SU-DHL-6 (cell line): ENCODE measurements around the gene PRR30.

ENCODE experiments used
- H2AFZ ChIP-seq: fragments of 200-600 bp; sonication (generic); 2 replicates; pipeline ENCODE4 v1.6.1; 2014; ENCODE audit warnings: low read depth, mild to moderate bottlenecking, moderate library complexity, mixed read lengths, antibody characterized with exemption, low read length; ENCODE audit not compliant: severe bottlenecking
- H3F3A ChIP-seq: fragments of 200-600 bp; shearing (Covaris generic); 2 replicates; pipeline ENCODE4 v1.6.0; 2016; ENCODE audit warnings: antibody characterized with exemption, mild to moderate bottlenecking; ENCODE audit not compliant: insufficient read depth
- H3K27ac ChIP-seq: fragments of 200-600 bp; sonication (generic); 2 replicates; pipeline ENCODE4 v1.5.1; 2016; ENCODE audit warnings: low read depth, mild to moderate bottlenecking, low read length, moderate library complexity, mixed read lengths
- H3K27me3 ChIP-seq: fragments of 200-600 bp; sonication (generic), shearing (Covaris generic); 2 replicates; pipeline ENCODE4 v1.6.0; 2014; ENCODE audit warnings: mild to moderate bottlenecking, low read length
- H3K36me3 ChIP-seq: fragments of 200-600 bp; sonication (generic); 2 replicates; pipeline ENCODE4 v1.6.1; 2014; ENCODE audit warnings: mild to moderate bottlenecking, low read length, mixed read lengths
- H3K4me2 ChIP-seq: fragments of 300-600, 200-600 bp; shearing (Covaris generic), sonication (generic); 2 replicates; pipeline ENCODE4 v1.6.0; 2014; ENCODE audit warnings: low read length, low read depth, mild to moderate bottlenecking; ENCODE audit not compliant: poor library complexity, severe bottlenecking
- H3K4me3 ChIP-seq: fragments of 200-600 bp; sonication (generic); 2 replicates; pipeline ENCODE4 v1.5.1; 2014; ENCODE audit warnings: antibody characterized with exemption, low read length, mild to moderate bottlenecking, mixed read lengths; ENCODE audit not compliant: insufficient read depth, poor library complexity, severe bottlenecking
- H3K79me2 ChIP-seq: fragments of 200-600 bp; sonication (generic); 2 replicates; pipeline ENCODE4 v1.6.1; 2014; ENCODE audit warnings: mild to moderate bottlenecking, low read length, moderate library complexity; ENCODE audit not compliant: insufficient read depth
- H3K9ac ChIP-seq: fragments of 200-600 bp; sonication (generic); 2 replicates; pipeline ENCODE4 v1.7.0; 2014; ENCODE audit warnings: mild to moderate bottlenecking, low read length
- H3K9me2 ChIP-seq: fragments of 200-600 bp; sonication (generic); replicated peaks from 2 replicates; pipeline ENCODE4 v1.6.1; 2014; ENCODE audit warnings: low read length; ENCODE audit not compliant: insufficient read depth
- H3K9me3 ChIP-seq: fragments of 200-600 bp; sonication (generic); 2 replicates; pipeline ENCODE4 v1.6.1; 2014; ENCODE audit warnings: low read length, mixed read lengths; ENCODE audit not compliant: insufficient read depth
- H4K20me1 ChIP-seq: fragments of 200-600 bp; sonication (generic); 2 replicates; pipeline ENCODE4 v1.6.1; 2014; ENCODE audit warnings: low read depth, mild to moderate bottlenecking, antibody characterized with exemption, low read length, moderate library complexity, mixed read lengths
- CTCF ChIP-seq: fragments of 200-600 bp; sonication (generic); IDR thresholded peaks from one replicate; pipeline ENCODE4 v1.5.1; 2017; ENCODE audit warnings: antibody characterized with exemption, mild to moderate bottlenecking, low read length, moderate library complexity; ENCODE audit not compliant: insufficient read depth, poor library complexity, severe bottlenecking
- EZH2phosphoT487 ChIP-seq: fragments of 200-600 bp; sonication (generic), shearing (Covaris generic); conservative IDR thresholded peaks from 2 replicates; pipeline ENCODE4 v1.6.1; 2018; ENCODE audit warnings: mild to moderate bottlenecking, antibody characterized with exemption, low read length, moderate library complexity, mixed read lengths

PRR30 gene

GRCh38 chr2:27096748-27097297 lies 42.4 kb downstream of the PRR30 start:
- peak overlapping the region; percentile 96 for H2AFZ ChIP-seq

GRCh38 chr2:27095745-27096651 lies 43.2 kb downstream of the PRR30 start:
- Histone ChIP-seq H3F3A (no peaks in the 10 kb centered on the region), H3K27me3 (no peaks in the 10 kb centered on the region), H3K4me2 (peak overlapping the region; percentile 55), H3K36me3 (no peaks in the 10 kb centered on the region), H2AFZ (peak overlapping the region; percentile 96), H3K79me2 (no peaks in the 10 kb centered on the region), H3K4me3 (peak overlapping the region; percentile 28), H3K9ac (peak overlapping the region; percentile 36), H3K27ac (no peak overlapping the region), H3K9me3 (no peaks in the 10 kb centered on the region), H4K20me1 (no peaks in the 10 kb centered on the region), H3K9me2 (no peaks in the 10 kb centered on the region)
- TF ChIP-seq CTCF (no peak), EZH2phosphoT487 (no peak)

More at GRCh38 chr2:27096748-27097297, 42.4 kb downstream of the PRR30 start:
- Histone ChIP-seq H3K9me2 (no peaks in the 10 kb centered on the region), H3K36me3 (no peaks in the 10 kb centered on the region), H3K9me3 (no peaks in the 10 kb centered on the region), H3K79me2 (no peaks in the 10 kb centered on the region), H3K4me2 (peak overlapping the region; percentile 55), H3K27ac (no peak overlapping the region), H3K4me3 (no peak overlapping the region), H4K20me1 (no peaks in the 10 kb centered on the region), H3F3A (no peaks in the 10 kb centered on the region), H3K9ac (0 out of 2 replicates have a peak overlapping the region, but pooled peaks have one; percentile 36), H3K27me3 (no peaks in the 10 kb centered on the region)
- TF ChIP-seq EZH2phosphoT487 (no peak), CTCF (no peak)

GRCh38 chr2:27095427-27095744 lies 43.8 kb downstream of the PRR30 start:
- TF ChIP-seq EZH2phosphoT487 (no peak), CTCF (no peak)
- H3K4me2 ChIP-seq: no peak overlapping the region
- H3K9me2 ChIP-seq: no peaks in the 10 kb centered on the region
- no peak overlapping the region for H3K4me3 ChIP-seq
- no peaks in the 10 kb centered on the region for H3K27me3 ChIP-seq
- no peaks in the 10 kb centered on the region for H4K20me1 ChIP-seq
- H3K36me3 ChIP-seq: no peaks in the 10 kb centered on the region
- no peaks in the 10 kb centered on the region for H3F3A ChIP-seq
- H3K27ac ChIP-seq: no peak overlapping the region
- H3K9ac ChIP-seq: no peak overlapping the region
- H3K9me3 ChIP-seq: no peaks in the 10 kb centered on the region
- no peaks in the 10 kb centered on the region for H3K79me2 ChIP-seq
- H2AFZ ChIP-seq: peak overlapping the region; percentile 96
